ENCODE measurements around the gene LOXL1.
A peak's percentile ranks its signal among the peaks of the same experiment; 100 is the strongest.

LOXL1 gene

DNA sequence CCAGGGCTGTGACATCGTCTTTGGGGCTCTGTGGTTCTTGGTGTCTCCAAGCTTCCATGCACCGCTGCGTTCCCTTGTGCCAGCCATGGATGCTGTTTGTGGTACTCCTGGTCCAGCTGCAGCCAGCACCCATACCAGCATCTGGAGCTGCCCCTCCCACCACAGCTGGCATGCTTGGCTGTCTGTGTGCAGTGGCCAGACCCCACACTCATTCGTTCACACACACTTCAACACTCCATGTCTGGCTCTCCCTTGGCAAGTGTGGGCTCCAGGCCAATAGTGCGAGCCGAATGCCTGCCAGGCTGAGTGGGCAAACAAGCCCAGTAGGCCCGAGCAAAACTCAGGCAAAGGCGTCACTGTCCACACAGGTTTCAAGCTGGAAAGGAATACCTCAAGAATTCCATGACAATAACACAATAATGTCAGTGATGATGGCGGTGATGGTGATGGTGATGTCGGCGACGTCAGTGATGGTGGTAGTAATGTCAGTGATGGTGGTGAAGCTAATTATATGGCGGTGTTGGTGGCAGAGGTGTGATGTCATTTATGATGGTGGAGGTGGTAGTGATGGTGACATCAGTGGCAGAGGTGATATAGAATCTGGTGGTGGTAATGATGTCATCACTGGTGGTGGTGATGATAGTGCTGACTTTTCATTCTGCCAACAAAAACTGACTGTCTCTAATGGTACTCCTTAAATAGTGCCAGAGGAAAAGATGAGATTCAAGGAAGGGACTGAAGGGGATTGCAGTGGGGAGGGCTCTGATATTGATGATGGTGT, 33.6 kb upstream of the LOXL1 start:
- TF ChIP-seq, protein P1, sequence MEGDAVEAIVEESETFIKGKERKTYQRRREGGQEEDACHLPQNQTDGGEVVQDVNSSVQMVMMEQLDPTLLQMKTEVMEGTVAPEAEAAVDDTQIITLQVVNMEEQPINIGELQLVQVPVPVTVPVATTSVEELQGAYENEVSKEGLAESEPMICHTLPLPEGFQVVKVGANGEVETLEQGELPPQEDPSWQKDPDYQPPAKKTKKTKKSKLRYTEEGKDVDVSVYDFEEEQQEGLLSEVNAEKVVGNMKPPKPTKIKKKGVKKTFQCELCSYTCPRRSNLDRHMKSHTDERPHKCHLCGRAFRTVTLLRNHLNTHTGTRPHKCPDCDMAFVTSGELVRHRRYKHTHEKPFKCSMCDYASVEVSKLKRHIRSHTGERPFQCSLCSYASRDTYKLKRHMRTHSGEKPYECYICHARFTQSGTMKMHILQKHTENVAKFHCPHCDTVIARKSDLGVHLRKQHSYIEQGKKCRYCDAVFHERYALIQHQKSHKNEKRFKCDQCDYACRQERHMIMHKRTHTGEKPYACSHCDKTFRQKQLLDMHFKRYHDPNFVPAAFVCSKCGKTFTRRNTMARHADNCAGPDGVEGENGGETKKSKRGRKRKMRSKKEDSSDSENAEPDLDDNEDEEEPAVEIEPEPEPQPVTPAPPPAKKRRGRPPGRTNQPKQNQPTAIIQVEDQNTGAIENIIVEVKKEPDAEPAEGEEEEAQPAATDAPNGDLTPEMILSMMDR (IDR thresholded peaks at IDR 0.05; ENCODE audit: extremely low read depth, missing control alignments): no peak
- no peak for DNase-seq (ENCODE audit: low spot score)

DNA sequence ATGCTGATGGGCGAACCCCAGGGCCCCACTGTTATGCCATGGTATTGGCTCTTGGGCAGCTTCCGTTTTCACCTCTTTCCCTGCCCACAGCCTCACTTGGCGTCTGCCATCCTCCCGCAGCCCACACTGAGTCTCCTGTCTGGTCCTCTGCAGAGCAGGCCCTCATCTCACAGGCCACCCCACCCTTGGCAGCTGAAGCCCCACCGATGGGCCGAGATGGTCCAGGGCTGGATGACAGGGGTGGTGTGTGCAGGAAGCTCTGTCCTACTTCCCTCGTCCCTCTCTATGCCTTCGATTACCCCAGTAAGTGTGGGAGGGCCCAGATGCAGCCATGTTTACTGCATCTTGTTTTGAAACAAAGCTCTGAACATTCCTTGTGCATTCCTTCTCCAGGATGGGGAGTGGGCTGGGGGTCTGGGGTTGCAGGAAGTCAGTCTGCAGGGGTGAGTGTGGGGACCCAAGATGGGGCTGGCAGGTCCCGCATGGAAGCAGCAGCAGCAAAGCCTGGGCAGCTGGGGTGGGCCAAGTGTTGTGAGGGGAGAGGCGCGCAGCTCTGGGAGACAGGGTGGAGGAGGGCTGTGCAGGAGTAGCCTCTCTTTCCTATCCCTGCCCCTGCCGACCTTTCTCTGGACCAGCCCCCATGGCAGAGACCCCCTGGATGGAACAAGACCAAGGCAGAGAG, 32.0 kb upstream of the LOXL1 start:
- no peak for DNase-seq (ENCODE audit: low spot score)

DNA sequence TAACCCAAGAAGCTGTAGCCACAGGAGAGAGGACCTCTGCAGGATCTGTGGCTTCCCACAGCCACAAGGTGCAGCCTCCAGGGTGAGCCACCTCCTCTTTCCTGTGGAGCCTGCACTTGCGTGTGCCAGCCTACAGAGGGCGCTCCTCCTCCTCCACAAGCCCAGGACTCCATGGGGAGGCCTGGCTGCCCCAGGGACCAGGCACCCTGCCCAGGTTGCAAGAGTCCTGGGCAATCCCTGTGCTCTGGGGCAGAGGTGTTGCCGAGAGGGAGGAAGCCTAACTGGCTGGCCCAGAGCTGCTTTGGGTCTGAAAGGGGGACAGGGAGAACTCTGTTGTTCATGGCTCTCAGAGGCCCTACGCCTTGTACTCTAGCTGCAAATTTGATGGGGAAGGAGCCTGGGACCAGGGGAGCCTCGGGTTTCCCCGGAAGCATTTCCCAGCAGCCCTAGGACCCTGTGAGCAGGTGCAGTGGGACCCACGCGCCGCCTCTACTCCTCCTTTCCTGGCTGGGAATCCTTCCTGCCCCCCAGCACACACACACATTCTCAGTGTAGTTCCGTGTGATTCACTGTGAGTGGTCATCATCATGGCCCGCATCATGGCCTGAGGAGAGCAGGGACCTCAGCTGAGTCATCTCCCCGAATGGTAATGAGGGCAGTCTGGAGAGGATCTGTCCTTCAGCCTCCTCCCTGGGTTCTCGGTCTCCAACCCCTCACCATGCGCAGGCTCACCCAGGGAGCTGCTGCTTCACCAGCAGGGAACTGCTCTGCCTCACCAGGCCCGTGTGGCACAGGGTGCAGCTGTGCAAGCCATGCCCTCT, 28.6 kb upstream of the LOXL1 start:
- peak; percentile 78 for DNase-seq (ENCODE audit: low spot score)
- TF ChIP-seq, protein P1 (IDR thresholded peaks at IDR 0.05; ENCODE audit: extremely low read depth, missing control alignments): peak; percentile 84

More for the DNA sequence above, 32.0 kb upstream of the LOXL1 start:
- TF ChIP-seq, protein P1 (IDR thresholded peaks at IDR 0.05; ENCODE audit: extremely low read depth, missing control alignments): no peak

DNA sequence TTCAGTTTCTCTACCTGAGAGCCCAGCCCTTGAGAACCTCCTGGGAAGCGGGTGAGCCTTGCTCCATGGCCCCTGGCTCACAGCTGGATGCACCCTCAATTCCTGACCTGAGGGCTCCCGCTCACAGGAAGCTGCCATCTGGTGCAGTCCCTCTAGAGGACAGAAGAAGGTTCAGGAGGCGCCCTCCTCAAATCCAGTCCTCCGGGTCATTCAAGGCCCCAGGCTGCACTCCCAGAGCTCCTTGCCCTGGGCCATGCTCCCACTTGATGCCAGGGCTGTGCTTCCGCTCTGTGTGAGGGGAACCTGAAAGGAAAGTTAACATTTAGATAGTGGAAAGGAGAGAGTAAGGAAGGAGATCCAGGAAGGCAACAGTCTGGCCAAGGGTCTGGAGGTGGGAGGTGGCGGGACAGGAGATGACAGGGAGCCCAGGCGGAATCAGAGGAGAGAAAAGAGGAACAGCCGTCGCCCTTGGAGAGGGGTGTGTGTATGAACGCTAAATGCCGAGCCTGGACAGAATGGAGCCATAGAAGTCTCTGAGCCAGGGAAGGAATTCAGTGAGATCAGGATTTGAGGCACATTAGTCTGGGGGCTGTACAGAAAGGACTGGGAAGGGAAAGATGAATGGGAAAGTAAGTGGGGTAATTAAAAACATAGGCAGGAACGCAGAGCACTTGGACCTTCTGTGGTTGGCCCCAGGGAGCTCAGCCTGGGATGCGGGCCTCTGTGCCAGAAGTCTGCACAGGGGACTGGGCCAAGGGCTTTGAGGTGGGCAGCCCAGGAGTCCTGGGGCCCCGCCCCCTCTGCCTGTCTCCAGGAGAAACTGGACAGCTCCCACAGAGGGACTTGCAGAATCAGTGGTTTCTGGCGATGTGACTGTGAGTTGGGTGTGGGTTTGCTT, 26.8 kb upstream of the LOXL1 start:
- TF ChIP-seq, protein P1 (IDR thresholded peaks at IDR 0.05; ENCODE audit: extremely low read depth, missing control alignments): no peak
- DNase-seq (ENCODE audit: low spot score): no peak

DNA sequence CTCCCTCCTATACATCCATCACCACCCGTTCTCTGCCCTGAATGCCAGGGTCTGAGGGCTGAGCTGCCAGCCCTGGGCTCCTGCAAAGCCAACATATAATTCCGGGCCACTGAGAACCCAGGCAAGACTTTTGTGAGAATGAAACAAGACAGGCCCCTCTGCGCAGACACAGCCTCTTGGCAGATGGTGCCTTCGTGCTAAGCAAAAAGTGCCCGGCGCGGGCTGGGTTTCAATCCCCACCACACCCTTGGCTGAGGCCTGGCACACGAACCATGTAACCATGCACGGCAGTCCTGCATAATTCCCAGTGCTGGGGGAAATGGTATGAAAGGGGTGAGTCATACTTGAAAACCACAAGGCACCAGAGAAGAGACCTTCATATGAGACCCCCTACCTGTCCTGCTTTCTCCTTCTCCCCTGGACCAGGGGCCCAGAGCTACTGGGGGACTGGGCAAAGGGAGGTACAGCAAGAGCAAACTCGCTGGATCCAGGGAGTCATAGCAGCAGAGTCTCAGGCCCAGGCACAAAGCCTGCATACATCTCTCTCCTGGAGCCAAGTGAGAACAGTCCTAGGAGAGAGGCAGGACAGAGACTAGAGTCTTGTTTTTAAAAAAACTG, 26.1 kb upstream of the LOXL1 start:
- TF ChIP-seq, protein P1 (IDR thresholded peaks at IDR 0.05; ENCODE audit: extremely low read depth, missing control alignments): no peak
- no peak for DNase-seq (ENCODE audit: low spot score)

DNA sequence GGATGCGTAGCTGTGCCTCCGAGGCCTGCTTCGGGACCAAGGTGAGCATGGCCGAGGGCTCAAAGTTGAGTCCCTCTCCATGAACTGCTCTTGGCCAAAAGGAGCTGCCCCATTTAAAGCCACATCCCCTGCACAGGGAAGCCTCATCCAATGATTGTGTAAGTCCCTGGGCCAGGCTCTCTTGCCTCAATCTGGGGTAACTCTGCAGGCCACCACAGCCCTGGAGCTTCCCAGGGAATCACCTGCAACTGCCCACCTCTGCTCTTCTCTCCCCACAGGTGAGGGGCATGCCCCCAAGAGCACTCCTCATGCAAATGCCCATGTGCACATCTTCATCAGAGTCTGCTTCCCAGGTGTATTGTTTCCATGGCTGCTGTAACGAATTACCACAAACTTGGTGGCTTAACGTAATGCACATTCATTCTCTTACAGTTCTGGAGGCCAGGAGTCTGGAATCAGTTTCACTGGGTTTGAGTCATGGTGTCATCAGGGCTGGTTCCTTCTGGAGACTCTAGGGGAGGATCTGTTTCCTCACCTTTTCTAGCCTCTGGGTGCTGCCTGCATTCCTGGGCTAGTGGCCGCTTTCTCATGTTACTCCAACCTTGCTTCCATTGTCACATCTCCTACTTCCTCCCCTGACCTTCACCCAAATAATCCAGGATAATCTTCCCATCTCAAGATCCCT, 25.0 kb upstream of the LOXL1 start:
- DNase-seq (ENCODE audit: low spot score): no peak
- TF ChIP-seq, protein P1 (IDR thresholded peaks at IDR 0.05; ENCODE audit: extremely low read depth, missing control alignments): no peak
